ENCODE results near the gene NES.

NES gene

GRCh38 chr1:156655904-156656516 lies 21.2 kb downstream of the NES start:
- TF ChIP-seq CTCF (IDR thresholded peaks at IDR 0.05) (no peak), ZFX (IDR thresholded peaks at IDR 0.05; ENCODE audit: borderline replicate concordance) (no peak)
- no peak overlapping the region for H3K27ac ChIP-seq

GRCh38 chr1:156655151-156655903 lies 21.9 kb downstream of the NES start:
- H3K27ac ChIP-seq = no peak overlapping the region

DNA sequence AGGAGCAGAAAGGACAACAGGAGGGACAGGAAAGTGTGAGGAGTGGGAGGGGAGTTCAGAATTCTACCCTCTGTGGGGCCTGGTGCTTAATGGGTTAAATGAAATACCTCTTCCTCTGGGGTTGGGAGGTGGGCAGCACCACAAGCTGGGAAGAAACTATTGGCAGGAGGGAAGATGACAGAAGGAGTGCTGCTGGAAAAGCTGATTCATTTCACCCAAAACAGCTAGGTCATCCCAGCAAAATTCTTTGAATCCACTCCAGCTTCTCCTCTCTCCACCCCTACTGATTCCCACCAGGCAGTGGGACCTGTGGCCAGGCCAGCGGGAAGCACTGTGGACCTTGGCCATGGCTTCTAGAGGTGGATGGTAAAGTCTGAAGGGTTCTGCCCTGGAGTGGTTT lies 22.5 kb downstream of the NES start:
- no peak for TF ChIP-seq CTCF (IDR thresholded peaks at IDR 0.05)
- TF ChIP-seq ZFX (IDR thresholded peaks at IDR 0.05; ENCODE audit: borderline replicate concordance) = no peak
- no peak overlapping the region for H3K27ac ChIP-seq

More at GRCh38 chr1:156655151-156655903, 21.9 kb downstream of the NES start:
- TF ChIP-seq CTCF (IDR thresholded peaks at IDR 0.05) (no peak), ZFX (IDR thresholded peaks at IDR 0.05; ENCODE audit: borderline replicate concordance) (no peak)

GRCh38 chr1:156652992-156653355 lies 24.2 kb downstream of the NES start:
- H3K27ac ChIP-seq = no peak overlapping the region
- no peak for TF ChIP-seq CTCF (IDR thresholded peaks at IDR 0.05)
- no peak for TF ChIP-seq ZFX (IDR thresholded peaks at IDR 0.05; ENCODE audit: borderline replicate concordance)

DNA sequence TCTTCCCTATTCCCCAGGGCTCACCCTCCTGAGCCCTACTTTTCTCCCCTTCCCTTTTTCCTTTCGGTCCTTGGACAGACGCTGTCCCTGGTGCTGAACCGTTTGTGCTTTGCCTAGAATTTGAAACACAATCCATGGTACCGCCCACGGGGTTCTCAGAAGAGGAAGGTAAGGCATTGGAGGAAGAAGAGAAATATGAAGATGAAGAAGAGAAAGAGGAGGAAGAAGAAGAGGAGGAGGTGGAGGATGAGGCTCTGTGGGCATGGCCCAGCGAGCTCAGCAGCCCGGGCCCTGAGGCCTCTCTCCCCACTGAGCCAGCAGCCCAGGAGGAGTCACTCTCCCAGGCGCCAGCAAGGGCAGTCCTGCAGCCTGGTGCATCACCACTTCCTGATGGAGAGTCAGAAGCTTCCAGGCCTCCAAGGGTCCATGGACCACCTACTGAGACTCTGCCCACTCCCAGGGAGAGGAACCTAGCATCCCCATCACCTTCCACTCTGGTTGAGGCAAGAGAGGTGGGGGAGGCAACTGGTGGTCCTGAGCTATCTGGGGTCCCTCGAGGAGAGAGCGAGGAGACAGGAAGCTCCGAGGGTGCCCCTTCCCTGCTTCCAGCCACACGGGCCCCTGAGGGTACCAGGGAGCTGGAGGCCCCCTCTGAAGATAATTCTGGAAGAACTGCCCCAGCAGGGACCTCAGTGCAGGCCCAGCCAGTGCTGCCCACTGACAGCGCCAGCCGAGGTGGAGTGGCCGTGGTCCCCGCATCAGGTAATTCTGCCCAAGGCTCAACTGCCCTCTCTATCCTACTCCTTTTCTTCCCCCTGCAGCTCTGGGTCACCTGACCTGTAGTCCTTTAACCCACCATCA lies 24.8 kb downstream of the NES start:
- H3K27ac ChIP-seq = no peak overlapping the region
- TF ChIP-seq ZFX (IDR thresholded peaks at IDR 0.05; ENCODE audit: borderline replicate concordance) (no peak), CTCF (IDR thresholded peaks at IDR 0.05) (no peak)

DNA sequence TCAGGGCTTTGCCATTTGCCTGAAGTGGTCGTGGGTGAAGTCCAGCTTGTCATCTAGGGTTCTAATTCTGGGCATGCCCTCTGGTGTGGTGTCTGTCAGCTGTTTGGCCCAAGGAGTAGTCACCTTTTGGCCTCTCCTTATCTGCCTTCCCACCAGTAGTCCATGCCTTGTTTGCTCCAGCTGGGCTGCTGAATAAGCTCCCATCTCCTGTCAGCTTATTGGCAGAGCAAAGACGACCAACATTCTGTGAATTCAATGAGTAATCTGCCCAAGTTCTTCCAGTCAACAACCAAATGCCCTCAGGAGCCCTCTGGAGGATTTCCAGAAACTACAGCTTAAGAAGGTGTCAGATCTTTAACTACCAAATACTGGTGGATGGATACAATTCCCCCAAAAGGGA lies 28.3 kb downstream of the NES start:
- no peak overlapping the region for H3K27ac ChIP-seq
- no peak for TF ChIP-seq CTCF (IDR thresholded peaks at IDR 0.05)
- no peak for TF ChIP-seq ZFX (IDR thresholded peaks at IDR 0.05; ENCODE audit: borderline replicate concordance)
